Measurements from ENCODE around the gene ZFP36L2.
"Not testable (repeated sequence)": the region's sequence is repeated elsewhere in the genome, so short reads cannot be mapped to it uniquely, and the experiment has no call there.

Gene ZFP36L2

DNA sequence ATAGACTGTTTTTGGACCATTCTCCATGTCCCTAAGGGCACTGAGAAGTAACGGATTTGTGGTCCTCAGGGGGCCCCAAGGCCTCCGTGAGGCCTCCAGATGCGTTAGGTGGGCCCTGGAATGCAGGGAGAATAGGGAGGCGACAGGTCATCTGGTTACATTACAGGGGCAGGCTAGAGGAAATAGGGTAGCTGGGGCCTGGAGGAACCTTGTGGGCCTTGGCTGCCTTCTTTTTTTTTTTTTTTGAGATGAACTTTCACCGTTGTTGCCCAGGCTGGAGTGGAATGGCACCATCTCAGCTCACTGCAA lies 28.9 kb downstream of the ZFP36L2 start:
- intact Hi-C loops (cut with DNase I): no loop called here
- DNase-seq: no peak

DNA sequence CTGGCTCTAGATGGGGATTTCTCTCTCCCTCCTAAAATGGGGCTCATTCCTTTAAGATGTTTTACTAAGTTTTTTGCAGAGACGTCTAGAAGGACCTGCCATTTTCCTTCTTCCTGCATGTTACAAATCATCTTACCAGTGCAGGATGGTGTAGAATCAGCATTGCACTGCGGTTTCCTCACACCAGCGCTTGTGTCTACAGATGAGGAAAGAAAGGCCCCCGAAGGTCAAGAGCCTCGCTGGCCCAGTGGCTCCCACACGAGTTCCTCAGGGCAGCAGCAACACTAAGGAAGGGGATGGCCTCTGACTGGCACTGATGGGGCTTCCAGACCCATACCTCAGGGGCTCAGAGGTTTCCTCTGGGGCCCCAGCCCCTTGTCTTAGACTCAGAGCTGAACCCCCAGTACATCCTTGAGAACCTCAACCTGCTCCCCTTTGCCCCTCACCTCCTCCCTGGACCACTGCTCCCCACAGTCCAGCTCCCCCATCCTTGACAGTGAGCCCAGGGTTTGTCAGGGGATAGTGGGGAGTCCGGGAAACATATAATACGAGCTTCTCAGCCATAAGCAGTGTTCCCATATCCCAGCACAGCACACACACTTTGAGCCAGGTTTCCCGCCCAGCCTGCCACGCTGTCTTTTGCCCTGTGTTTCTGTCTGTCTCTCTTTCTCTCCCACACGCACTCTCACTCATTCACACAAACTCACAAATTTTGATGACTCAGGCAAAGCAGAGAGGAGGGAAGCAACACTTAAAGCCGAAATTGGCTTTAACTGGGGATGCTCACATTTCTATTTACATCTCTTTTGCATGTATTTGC lies 29.4 kb downstream of the ZFP36L2 start:
- intact Hi-C loops (cut with DNase I): no loop called here
- DNase-seq: peak in 13 of 42 donors; percentile 20 to 72 (median 45)

DNA sequence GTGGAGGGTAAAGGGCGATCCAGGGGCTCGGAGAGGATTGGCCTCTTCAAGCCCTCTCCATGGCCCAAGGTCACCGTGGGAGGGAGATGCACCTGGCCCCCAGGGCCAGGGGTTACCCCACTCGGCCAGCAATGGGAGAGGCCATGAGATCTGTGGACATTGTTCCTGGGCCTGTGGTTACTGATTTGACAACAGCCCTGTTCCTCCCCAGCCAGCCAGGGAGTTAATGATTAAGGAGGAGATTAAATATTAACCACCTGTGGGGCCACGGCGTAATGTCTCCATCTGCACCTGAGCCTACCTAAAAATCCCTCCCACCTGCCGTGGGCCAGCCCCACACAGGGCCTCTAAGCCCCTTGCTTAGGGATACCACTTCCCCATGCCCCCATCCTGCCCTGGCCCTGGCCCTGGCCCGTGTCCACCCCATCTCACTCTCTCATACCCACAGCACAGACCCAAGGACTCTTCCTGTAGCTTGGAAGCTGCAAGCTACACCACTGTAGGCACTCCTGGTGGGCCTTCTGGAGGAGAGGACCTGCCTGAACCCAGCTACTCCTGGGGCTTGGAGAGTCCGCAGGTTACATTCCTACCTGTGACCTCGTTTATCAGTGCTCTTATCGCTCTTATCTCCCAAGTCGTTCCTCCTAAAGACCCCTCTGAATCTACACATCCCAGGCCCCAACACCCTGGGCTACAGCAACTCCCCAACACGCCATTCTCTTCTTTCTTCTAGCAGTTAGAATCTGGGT lies 32.1 kb downstream of the ZFP36L2 start:
- intact Hi-C loops (cut with DNase I): no loop called here
- no peak for DNase-seq

DNA sequence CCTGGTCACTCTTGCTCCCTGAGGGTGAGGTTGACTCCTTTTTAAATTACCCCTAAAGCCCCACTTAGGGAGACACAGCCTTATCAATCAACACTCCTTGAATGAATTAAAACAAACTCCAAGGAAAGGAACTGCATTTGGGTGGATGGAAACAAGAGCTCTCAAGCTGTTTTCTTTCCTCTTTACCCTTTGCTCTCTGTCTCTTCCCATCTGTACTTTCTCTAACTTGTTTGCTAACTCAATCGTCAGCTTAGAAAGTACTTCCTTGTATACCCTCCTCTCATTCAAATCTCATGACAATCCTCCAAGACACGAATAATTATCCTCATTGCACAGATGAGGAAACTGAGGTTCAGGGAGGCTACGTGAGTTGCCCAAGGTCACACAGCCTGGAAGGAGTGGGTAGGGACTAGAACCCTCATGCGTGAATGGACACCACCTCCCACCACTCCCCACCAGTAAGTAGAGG lies 32.7 kb downstream of the ZFP36L2 start:
- DNase-seq: no peak
- intact Hi-C loops (cut with DNase I): no loop called here

DNA sequence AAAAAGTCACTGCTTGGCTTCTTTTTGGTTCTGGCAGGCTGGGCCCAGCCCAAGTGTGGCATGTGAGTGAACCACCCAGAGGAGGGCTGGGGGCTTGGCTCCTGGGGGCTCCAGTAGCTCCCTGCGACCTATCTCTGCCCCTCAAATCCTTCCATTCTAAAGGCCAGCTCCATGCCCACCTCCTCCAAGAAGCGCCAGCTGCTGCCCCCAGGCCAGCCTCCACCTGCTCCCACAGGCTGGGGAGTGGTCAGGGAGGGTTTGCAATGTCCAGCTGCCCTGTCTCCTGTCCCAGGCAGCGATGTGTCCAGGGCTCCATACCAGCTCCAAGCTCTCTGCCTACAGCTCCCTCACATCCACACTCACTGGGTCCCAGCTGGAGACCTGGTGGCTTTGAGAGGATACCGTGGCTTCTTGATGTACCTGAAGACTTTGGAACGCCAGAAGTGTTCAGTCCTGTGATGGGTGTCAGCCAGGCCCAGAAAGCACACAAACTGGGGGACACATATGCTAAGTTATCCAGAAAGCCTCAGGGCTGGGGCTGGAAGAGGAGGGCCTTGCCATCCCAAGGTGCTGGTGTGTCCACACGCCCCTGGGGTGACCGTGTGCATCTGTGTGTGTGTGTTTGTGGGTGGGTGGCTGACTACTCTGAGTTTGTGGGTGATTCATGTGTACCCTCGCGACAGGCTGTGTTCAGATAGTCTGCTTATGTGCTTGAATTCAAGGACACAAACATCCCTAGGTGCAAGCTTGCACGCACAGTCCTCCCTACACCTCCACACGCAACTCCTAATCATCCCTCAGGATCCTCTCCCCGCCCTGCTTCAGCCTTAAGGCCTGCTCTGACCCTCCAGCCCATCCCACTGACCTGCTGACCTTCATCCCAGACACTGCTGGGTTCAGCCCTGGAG lies 33.4 kb downstream of the ZFP36L2 start:
- intact Hi-C loops (cut with DNase I): no loop called here
- no peak for DNase-seq

DNA sequence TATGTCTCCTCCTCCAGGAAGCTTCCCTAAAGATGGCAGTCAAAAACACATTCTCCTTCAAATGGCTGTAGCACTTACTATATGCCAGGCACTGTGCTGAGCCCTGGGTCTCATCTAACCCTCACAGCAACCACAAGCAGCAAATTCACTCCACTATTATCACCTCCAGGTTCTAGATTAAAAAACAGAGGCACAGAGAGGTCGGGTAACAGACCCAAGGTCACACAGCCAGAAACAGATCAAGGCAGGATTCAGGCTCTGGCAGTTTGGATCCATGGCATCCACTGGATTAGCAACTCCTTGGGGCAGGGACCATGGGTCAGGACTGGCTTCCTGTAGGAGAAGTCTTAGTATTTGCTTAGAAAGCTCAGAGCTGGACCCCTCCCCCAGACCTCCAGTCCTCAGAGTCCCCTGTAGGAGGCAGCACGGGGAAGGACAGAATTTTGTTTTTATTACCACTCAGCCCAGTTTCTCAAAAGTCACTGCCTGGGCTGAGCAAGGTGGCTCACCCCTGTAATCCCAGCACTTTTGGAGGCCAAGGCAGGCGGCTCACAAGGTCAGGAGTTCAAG lies 34.4 kb downstream of the ZFP36L2 start:
- no peak for DNase-seq
- intact Hi-C loops (cut with DNase I): no loop called here

DNA sequence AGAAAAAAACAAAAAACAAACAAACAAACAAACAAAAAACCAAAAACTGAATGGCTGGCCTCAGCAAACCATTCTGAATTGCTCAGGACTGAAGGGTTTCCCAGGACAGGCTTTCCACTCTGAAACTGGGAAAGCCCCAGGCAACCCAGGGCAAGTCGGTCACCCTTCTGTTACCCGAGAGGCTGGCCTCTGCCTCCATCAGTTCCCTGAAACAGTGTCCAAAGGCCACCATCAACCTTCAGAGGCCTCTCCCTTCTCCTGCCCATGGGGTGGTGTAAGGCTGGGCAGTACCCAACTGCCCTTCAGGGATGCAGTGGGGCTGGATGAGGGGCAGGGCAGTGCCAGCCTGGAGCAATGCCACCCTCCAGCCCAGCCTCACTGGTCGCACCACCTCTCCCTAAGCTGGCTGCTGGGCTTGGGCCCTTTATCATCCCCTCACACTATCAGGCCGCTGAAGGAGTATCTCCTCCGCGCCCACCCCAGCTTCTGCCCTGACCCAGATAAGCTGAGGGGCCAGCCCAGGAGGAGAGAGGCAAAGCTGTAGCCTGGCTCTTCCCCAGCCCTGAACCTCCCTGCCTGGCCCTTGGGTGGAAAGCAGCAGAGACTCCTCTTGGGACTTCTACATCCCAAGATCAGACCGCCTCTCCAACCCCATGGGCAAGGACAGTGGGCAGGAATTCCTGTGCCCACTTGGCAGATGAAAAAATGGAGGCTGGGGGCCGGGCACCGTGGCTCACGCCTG lies 35.9 kb downstream of the ZFP36L2 start:
- intact Hi-C loops (cut with DNase I): no loop called here
- DNase-seq: no peak

DNA sequence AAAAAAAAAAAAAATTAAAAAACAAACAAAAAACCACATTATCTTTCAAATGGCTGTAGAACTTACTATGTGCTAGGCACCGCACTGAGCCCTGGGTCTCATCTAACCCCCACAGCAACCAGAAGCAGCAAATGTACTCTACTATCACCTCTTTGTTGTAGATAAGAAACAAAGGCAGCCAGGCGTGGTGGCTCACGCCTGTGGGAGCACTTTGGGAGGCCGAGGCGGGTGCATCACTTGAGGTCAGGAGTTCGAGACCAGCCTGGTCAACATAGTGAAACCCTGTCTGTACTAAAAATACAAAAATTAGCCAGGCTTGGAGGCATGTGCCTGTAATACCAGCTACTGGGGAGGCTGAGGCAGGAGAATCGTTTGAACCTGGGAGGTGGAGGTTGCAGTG lies 36.5 kb downstream of the ZFP36L2 start:
- DNase-seq; intact Hi-C loops (cut with DNase I): not testable (repeated sequence)

DNA sequence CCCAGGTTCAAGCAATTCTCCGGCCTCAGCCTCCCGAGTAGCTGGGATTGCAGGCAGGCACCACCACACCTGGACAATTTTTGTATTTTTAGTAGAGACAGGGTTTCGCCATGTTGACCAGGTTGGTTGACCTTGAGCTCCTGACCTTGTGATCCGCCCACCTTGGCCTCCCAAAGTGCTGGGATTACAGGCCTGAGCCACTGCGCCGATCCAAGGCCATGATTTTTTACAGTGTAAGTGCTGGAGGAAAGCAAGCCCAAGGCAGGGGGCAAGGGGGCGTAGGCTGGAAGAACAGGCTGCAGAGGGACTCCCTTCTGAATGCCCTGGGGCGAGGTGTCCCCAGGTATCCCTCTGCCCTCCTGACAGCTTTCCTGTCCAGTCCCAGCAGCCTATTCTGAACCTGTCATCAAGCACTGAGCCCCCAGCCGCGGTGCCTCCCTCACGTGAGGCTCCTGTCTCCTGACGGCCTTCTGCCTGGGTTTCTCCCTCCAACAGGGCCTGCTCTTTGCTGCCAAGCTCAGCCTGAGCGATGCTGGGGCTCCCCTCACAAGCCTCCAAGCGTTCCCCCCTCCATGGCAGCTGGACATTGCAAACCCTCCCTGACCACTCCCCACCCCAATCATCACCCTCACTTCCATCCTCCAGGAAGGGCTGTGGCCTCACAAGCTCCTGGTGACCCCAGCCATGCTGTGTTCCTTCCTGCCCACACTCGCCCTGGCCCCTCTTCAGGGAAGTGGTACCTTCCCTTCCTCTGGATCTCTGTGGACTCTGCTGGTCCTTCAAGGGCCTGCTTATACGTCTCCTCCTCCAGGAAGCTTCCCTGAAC lies 37.6 kb downstream of the ZFP36L2 start:
- DNase-seq: no peak
- intact Hi-C loops (cut with DNase I): no loop called here

DNA sequence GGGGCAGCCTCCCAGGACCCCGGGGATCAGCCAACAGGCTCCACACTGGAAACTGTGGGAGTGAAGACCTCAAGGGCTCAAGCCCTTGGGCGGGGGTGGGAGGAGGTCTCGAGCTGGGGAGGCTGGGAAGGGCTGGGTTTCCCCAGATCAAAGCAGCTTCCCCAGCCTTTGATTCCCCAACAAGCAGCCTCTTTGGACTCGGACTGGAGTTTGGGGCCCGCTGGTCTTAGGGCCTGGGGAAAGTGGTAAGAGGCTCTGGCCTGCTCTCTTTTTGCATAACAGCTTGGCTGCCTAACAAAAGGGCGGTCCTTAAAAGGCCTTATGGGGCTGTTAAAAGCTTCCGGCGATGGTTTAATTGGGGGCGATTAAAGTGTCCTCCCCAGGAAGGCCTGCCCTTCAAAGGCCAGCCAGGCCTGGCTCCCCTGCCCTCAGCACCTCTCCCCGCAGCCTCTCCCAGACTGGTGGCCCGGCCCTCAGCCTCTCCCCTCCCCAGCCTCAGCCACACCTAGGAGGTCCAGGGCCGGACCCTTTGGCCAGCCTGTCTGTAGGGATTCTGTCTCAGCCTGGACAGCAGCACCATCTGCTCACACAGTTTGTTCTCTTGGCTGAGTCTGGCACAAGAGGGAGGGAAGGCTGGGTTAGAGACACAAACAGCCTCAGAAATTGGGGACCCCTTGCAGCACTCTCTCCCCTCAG lies 39.6 kb downstream of the ZFP36L2 start:
- intact Hi-C loops (cut with DNase I): no loop called here
- no peak for DNase-seq

DNA sequence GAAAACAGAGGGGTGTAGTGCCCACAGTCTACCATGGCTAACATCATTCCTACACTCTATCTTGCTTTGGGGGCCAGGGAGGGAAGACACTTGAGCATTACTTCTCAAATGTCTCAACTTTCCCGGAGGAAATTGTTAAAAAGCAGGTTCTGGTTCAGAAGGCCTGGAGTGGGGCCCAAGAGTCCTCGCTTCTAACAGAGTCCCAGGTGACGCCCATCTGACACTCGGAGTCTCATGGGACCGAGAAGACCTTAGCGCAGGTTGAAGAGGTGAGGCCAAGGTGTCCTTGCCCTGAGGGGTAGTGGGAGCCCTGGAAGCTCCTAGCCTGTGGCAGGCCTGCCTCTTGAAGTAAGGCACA lies 40.1 kb downstream of the ZFP36L2 start:
- no peak for DNase-seq
- intact Hi-C loops (cut with DNase I): no loop called here

DNA sequence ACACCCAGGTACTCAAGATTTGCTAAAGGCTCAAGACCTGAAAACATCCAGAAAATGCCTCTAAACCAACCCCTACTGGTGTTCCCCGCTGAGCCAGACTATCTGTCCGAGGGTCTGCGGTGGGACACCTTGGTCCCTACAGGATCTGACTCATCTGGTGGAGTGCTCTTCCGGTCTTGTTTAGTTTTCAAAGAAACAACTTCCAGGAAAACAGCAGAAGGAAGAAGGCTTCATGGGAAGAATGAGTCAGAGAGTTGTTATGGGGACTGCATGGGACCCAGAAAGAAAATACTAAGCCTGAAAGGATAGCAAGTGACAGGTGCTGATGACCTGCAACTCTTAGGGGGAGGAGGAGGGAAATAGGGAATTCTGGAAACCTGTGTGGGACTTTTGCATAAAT lies 41.3 kb downstream of the ZFP36L2 start:
- intact Hi-C loops (cut with DNase I): no loop called here
- DNase-seq: no peak

DNA sequence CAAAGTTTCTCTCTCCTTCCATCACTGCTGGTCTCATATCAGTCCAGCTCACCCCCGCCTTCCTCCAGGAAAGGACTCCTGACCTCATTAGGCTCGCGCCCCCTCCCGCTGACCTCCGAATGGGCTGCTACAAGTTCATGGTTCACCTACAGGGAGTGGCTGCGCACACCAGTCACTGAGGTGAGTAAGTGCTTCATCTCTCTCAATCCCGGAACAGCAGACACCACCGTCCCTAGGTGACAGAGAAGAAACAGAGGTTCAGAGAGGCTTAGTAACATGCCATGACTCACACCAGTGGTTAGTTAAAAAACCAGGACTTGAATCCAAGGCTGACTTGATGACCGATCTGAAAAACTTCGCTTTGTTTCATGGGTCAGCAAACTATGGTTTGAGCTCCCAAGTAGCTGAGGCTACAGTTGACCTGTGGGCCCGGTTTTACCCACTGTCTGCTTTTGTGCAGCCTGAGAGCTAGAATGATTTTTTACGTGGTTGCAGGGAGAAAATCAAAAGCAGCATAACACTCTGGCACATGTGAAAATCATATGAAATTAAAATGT lies 42.0 kb downstream of the ZFP36L2 start:
- DNase-seq: no peak
- intact Hi-C loops (cut with DNase I): no loop called here

DNA sequence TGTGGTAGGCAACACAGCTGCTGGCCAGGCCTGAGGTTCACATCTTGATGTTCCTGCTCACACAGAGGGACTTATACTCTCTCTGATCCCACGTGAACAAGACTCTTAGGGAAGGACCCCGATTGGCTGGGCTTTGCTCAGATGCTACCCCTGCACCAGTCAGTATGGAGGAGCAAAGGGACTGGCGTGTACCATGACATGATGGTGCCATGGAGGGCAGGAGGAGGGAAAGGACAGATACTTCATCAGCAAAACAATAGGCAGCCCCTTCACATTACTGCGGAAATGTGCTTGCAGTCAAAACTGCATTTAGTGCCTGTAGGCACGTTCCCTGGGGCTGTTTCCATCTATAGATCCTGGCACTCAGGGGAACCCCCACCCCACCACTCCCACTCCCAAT lies 42.7 kb downstream of the ZFP36L2 start:
- intact Hi-C loops (cut with DNase I): no loop called here
- DNase-seq: no peak

DNA sequence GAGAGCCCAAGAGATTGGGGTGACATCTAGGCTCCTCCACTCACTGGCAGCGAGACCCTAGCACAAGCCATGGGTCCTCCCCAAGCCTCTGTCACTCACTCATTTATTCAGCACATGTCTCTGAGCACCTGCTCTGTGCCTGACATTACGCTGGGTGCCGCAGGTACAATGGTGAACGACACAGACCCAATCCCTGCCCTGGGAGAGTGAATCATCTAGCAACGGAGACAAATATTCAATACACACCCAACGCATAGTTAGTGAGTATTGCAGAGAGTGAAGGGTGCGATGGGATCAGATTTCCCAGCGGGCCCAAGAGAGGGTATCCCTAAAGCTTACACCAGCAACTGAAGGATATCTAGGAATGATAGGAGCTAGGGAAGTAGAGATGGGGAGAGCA lies 45.5 kb downstream of the ZFP36L2 start:
- intact Hi-C loops (cut with DNase I): no loop called here
- no peak for DNase-seq

DNA sequence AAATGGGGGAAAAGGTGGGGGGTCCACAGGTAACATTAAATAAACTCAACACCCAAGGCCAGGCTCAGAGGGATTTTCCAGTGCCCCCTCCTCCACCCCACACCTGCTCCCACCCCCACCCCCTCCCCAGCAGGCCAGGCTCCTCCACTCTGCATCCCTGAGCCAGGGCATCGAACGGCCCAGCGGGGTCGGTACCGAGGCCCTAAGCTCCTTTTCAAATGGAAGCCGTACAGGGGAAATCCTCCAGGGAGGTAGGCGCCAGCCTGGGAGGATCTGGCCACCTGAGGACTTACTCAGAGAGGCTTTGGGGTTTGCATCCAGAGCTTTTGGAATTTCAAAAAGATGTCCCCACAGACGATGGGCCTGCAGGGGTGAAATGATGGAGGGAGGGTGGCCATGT lies 46.5 kb downstream of the ZFP36L2 start:
- no peak for DNase-seq
- intact Hi-C loops (cut with DNase I): no loop called here
